Dendritic cell treated with granulocyte-macrophage colony-stimulating factor and Interleukin-4, amounts not matched to agents 40 ng/mL and 50 ng/mL, for 4 days (primary cell): ENCODE measurements around the gene UBE2J2.

Experiments
- H3K27ac Mint-ChIP-seq: one replicate; pipeline ENCODE4 v1.8.0; 2022; ENCODE audit warnings: mild to moderate bottlenecking, mixed read lengths
- H3K27me3 Mint-ChIP-seq: one replicate; pipeline ENCODE4 v1.8.0; 2022; ENCODE audit warnings: mild to moderate bottlenecking, mixed read lengths
- H3K36me3 Mint-ChIP-seq: one replicate; pipeline ENCODE4 v1.8.0; 2022; ENCODE audit warnings: low read depth, mixed read lengths
- H3K4me1 Mint-ChIP-seq: one replicate; pipeline ENCODE4 v1.8.0; 2022; ENCODE audit warnings: low read depth, mixed read lengths
- H3K4me3 Mint-ChIP-seq: one replicate; pipeline ENCODE4 v1.8.0; 2022; ENCODE audit warnings: mild to moderate bottlenecking, moderate library complexity, mixed read lengths
- H3K9me3 Mint-ChIP-seq: one replicate; pipeline ENCODE4 v1.8.0; 2022; ENCODE audit warnings: mixed read lengths
- intact Hi-C: fragments of 100-400 bp; cut with micrococcal nuclease; formaldehyde crosslinking; loops from one replicate; pipeline ENCODE4 v1.15.0; 2022

UBE2J2 gene

DNA sequence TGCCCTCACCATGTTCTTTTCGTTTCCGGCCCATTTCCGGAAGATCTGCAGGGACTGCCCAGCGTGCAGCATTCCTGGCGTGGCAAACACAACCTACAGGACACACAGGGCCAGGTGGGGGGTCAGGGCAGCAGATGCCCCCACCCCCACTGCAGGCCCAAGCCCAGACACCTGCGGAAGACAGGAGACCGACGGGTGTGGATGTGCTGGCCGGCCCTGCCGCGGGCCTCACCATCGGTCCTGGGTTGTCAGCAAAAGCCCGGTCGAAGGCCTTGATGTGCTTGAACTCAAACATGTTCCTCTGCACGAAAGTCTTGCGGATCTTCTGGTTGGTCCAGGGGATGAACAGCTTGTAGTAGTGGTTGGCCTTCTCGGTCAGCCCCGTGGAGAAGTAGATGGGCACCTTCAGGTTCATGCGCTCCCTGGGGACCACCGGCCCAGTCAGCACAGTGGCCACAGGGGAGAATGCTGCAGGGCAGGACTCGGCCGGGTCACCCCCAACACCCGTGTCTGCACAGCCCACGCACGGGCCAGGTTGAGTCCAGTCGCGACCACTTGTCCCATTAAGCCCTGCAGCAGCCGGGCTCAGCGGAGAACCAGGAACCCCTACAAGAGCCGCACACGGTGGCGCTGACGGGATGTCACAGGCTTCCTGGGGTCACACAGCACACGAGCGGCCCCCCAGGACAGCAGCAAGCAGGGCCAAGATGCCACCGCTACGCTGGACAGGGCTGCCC, 40.0 kb upstream of the UBE2J2 start:
- H3K4me3 Mint-ChIP-seq, result no peak overlapping the region
- intact Hi-C loops, result no loop called here
- H3K27ac Mint-ChIP-seq, result no peak overlapping the region
- H3K9me3 Mint-ChIP-seq, result no peaks in the 10 kb centered on the region
- no peaks in the 10 kb centered on the region for H3K27me3 Mint-ChIP-seq
- peaks cover 13% of the 10 kb centered on the region for H3K4me1 Mint-ChIP-seq
- peaks cover 93% of the 10 kb centered on the region for H3K36me3 Mint-ChIP-seq

DNA sequence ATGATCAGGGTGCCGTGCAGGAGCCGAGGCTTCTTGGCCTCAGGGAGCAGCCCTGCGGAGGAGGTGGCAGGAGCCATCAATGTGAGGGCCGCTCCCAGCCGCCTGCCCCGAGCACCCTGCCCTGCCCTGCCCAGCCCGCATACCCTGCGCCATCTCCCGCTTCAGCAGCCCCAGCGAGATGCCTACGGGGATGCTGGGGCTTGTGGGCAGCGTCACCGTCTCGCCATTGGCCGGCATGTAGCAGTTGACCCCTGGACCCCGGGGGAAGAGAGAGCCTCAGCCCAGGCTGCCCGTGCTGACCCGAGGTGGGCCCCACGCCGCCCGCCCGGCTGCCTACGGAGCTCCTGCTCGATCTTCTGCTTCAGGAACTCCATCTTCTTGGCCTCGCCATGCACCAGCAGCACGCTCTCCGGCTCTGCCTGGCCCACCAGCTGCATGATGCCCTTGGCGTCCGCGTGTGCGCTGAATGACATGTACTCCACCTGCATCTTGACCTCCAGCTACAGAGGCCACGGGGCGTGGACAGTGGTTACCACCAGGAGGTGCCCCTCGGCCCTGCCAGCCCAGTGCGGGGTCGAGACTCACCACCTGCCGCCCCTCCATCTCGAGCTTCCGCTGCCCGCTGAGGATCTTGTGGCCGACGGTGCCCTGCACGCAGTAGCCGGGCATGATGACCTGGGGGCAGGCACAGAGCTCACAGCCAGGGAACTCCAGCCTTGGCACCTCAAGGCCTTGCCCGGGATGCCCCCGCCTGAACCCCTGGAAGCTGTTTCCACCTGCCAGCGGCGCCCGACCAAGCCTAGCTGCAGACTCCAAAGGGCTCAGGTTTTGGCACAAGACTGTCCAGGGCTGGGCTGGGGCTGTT, 39.0 kb upstream of the UBE2J2 start:
- Mint-ChIP-seq H3K36me3 (peaks cover 83% of the 10 kb centered on the region), H3K4me1 (peaks cover 13% of the 10 kb centered on the region), H3K4me3 (no peak overlapping the region), H3K9me3 (no peaks in the 10 kb centered on the region), H3K27ac (no peak overlapping the region), H3K27me3 (no peaks in the 10 kb centered on the region)
- intact Hi-C loops, result no loop called here

DNA sequence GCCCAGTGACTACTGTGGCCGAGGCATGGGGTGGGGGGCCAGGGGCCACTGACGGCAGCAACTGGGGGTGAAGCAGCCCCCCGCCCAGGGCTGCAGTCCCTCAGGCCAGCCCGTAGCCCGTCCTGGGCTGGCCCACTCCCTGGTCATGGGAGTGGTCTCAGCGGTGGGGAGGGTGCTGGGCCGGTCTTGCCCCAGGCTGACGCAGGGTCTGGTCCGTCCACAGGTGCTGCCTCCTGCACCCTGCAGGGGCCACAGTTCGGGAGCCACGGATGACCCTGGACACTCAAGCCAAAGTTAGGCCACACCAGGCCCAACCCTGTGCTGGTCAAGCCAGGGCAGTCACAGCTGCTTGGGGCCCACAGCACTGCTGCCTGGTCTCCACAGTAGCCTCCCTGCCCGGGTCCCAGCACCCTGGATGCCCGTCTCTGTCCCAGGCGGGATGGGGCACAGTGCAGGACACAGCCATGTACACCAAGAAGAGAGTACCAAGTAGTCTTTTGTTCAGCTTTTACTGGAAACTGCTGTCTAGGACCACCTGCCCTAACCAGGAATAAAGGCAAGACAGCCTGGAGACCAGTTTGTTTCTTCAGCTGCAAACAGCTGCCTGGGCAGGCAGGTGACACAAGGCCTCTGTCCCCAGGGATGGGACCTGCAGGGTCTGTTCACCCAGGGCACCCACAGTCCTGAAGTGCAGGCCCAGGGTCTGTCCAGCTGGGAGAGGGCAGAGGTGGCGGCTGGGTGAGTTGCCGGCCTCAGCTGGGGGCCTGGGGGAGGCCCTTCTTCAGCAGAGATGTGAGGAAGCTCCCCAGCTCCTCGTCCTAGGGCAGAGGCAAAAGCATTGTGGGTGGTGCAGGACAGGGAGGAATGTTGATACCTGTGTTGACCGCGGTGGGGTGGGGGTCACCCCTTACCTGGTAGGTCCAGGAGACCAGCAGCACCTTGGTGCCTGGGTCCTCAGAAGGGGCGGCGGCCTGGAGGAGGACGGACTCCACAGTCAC, 37.8 kb upstream of the UBE2J2 start:
- H3K27me3 Mint-ChIP-seq, result no peaks in the 10 kb centered on the region
- no peaks in the 10 kb centered on the region for H3K9me3 Mint-ChIP-seq
- H3K27ac Mint-ChIP-seq, result no peak overlapping the region
- intact Hi-C loops, result no loop called here
- H3K4me1 Mint-ChIP-seq, result peaks cover 23% of the 10 kb centered on the region
- no peak overlapping the region for H3K4me3 Mint-ChIP-seq
- peaks cover 74% of the 10 kb centered on the region for H3K36me3 Mint-ChIP-seq

DNA sequence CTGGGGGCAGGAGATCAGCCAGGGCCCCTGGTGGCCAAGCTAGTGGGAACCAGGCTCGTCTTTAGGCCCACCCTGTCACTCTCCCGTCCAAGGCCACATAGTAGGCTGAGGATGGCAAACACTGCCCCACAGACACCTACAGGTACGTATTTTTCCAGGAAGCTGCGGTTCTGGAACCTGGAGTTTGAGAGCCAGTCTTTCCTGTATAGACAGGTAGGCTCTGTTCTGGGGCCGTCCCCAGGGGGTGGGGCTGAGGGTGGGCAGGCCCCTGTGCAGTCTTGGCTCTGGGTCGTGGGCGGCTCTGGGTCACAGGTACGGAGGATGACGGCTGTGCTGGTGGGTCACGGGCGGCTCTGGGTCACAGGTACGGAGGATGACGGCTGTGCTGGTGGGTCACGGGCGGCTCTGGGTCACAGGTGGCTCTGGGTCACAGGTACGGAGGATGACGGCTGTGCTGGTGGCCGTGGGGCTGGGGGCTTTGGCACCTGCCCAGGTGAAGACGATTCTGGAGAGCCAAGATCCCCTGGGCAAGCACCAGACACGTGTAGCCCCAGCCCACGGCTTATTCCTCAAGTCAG, 36.9 kb upstream of the UBE2J2 start:
- no peak overlapping the region for H3K27ac Mint-ChIP-seq
- no peak overlapping the region for H3K4me3 Mint-ChIP-seq
- H3K36me3 Mint-ChIP-seq, result peaks cover 65% of the 10 kb centered on the region

DNA sequence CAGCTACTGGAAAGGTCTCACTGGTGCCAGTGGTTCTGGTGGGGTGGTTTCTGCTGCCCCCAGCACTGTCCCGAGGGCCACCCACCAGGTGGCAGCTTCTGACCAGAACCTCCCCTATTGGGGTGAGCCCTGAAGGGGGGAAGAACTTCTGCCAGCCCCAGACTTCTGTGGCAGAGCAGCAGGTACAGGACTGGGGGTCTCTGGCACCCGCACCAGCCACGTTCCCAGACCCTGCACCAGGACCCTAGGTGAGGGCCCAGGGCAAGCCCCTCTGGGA, 36.4 kb upstream of the UBE2J2 start:
- Mint-ChIP-seq H3K27me3 (no peaks in the 10 kb centered on the region), H3K27ac (no peak overlapping the region), H3K9me3 (no peaks in the 10 kb centered on the region), H3K4me1 (peaks cover 36% of the 10 kb centered on the region), H3K36me3 (peaks cover 60% of the 10 kb centered on the region), H3K4me3 (peak overlapping the region; percentile 81)
- intact Hi-C loops, result no loop called here

More for the DNA sequence above, 36.9 kb upstream of the UBE2J2 start:
- H3K9me3 Mint-ChIP-seq, result no peaks in the 10 kb centered on the region
- intact Hi-C loops, result no loop called here
- peaks cover 32% of the 10 kb centered on the region for H3K4me1 Mint-ChIP-seq
- H3K27me3 Mint-ChIP-seq, result no peaks in the 10 kb centered on the region

DNA sequence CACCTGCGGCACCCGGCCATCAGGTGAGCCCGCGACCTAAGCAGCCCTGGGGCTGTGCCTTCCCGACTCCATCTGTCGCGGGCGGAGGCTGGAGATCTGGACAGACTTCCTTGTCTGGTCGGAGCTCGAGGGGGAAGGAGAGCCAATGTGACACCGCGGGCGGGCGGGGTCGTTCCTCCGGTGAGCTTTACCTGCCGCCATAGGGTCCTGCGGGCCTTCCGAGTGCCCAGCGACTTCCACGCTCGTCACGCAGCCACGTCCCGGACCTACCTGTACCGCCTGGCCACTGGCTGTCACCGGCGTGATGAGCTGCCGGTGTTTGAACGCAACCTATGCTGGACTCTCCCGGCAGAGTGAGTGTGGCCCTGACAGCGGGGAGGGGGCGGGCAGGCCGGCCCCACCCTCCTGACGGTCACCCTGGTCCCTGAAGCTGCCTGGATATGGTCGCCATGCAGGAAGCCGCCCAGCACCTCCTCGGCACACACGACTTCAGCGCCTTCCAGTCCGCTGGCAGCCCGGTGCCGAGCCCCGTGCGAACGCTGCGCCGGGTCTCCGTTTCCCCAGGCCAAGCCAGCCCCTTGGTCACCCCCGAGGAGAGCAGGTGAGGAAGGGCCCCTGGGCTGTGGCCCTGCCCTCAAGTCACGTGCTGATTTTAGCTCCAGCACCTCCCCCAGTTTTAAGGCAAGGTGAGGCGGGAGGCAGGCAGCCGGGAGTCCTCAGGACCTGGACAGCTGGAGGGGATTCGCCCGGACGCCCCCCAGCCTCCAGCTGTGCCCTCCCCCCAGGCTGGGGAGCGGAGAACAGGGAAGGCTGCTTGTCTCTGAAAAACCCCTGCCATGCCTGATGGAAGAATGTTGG, 35.8 kb upstream of the UBE2J2 start:
- intact Hi-C loops, result loop anchor here (2.0 kb wide), 1 partner anchor 15 kb away; the partner anchor contains the start of genes CPTP and INTS11
- Mint-ChIP-seq H3K27me3 (no peaks in the 10 kb centered on the region), H3K4me3 (peak overlapping the region; percentile 81), H3K4me1 (peaks cover 38% of the 10 kb centered on the region), H3K27ac (peak overlapping the region; percentile 89), H3K9me3 (no peaks in the 10 kb centered on the region), H3K36me3 (peaks cover 55% of the 10 kb centered on the region)

DNA sequence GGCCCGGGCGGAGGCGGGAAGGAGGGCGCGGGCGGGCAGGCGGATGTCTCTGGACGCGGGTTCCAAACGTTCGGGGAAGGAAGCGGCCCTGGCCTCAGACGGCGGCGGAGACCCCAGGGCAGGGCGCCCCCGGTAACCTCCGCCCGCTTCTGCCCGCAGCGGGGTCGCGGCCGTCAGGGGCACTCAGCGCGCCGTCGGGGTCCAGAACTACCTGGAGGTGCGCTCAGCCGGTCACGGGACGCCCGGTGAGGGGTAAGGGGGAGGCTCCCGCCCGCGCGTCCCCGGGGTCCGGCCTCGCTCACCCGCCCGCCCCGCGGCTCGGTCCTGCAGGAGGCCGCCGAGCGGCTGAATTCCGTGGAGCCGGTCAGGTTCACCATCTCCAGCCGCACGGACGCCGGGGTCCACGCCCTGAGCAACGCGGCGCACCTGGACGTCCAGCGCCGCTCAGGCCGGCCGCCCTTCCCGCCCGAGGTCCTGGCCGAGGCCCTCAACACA, 35.1 kb upstream of the UBE2J2 start:
- no peaks in the 10 kb centered on the region for H3K9me3 Mint-ChIP-seq
- H3K36me3 Mint-ChIP-seq, result peaks cover 48% of the 10 kb centered on the region
- peaks cover 44% of the 10 kb centered on the region for H3K4me1 Mint-ChIP-seq
- H3K27me3 Mint-ChIP-seq, result no peaks in the 10 kb centered on the region
- peak overlapping the region; percentile 89 for H3K27ac Mint-ChIP-seq
- H3K4me3 Mint-ChIP-seq, result peak overlapping the region; percentile 81
- intact Hi-C loops, result loop anchor here (2.0 kb wide), 1 partner anchor 16 kb away; the partner anchor contains the start of genes CPTP and INTS11

DNA sequence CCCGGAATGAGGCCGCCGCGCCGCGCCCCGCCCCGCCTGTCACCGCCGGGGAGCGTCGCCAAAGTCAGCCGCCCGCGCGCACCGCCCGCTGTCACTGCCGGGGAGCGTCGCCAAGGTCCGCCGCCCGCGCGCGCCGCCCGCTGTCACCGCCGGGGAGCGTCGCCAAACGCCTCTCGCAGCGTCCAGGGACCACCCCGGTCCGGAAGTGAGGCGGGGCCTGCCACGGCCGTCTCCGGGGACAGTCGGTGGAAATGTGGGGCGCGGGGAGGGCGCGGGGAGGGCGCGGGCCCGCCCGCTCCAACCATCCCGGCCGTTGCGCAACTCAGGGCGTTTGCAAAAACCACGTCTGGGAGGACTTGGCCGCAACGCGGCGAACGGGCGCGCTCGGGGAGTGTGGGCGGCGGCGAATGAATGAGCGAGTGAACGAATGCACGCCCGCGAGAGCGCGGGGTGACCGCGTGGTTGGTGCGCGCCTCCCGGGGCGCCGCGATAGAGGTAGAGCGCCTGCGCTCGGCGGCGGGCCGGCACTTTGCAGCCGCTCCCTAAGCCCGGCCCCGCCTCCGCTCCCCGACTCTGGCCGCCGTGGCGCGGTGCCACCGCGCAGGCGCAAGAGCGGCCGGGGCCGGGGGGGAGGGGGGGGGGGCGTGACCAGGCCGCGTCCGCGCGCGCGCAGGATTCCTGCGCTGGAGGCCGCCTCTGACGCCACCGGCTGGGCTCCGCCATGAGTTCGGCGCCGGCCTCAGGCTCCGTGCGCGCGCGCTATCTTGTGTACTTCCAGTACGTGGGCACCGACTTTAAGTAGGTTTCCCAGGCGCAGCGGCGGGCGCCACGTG, 34.5 kb upstream of the UBE2J2 start, which contains the start of the genes ACAP3 and PUSL1:
TSS of gene ACAP3 (minus strand) at position 8 of the 833 bp plus-strand sequence. CDS start 115 bp downstream, outside the sequence.
TSS of gene PUSL1 (plus strand) at position 675 of the 833 bp plus-strand sequence. CDS start at position 722, 47 bp downstream.
- Mint-ChIP-seq H3K36me3 (peaks cover 41% of the 10 kb centered on the region), H3K27ac (peak within 1 kb of the TSS; percentile 89), H3K9me3 (no peaks in the 10 kb centered on the region), H3K4me3 (peak within 1 kb of the TSS; percentile 89), H3K27me3 (no peaks in the 10 kb centered on the region), H3K4me1 (peaks cover 48% of the 10 kb centered on the region)
- intact Hi-C loops, result loop anchor here (2.0 kb wide), 1 partner anchor 17 kb away; the partner anchor contains the start of genes CPTP and INTS11

DNA sequence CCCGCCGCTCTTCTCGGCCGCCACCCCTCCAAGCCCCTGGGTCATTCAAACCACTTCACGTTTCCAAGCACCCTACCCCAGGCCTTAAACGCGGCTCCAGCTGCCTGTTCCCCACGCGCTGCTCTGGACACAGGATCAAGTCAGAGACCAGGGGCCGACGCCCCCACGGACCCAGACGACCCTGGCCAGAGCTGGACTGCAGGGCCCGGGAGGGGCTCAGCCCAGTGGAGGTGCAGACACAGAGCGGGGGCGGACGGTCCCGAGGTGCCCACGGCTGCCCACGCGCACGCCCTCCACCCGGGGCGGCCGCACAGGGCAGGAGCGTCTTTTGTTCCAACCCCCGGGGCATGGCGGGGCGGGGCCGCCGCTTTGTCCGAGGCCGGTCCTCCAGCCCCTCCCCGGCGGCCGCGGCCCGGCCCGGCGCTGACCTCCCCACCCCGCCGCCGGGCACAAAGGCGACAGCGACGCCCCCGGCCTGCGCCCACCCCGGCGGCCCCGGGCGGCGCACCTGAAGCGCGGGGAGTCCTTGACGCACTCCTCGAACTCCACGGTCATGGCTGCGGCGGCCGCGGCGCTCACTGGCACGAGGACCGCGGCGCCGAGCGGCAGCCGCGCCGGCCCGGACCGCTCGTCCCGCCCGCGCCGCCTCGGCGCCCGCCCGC, 33.7 kb upstream of the UBE2J2 start:
- H3K4me1 Mint-ChIP-seq, result peaks cover 48% of the 10 kb centered on the region
- peak overlapping the region; percentile 89 for H3K4me3 Mint-ChIP-seq
- H3K9me3 Mint-ChIP-seq, result no peaks in the 10 kb centered on the region
- no peaks in the 10 kb centered on the region for H3K27me3 Mint-ChIP-seq
- intact Hi-C loops, result no loop called here
- H3K36me3 Mint-ChIP-seq, result peaks cover 34% of the 10 kb centered on the region
- H3K27ac Mint-ChIP-seq, result peak overlapping the region; percentile 89

DNA sequence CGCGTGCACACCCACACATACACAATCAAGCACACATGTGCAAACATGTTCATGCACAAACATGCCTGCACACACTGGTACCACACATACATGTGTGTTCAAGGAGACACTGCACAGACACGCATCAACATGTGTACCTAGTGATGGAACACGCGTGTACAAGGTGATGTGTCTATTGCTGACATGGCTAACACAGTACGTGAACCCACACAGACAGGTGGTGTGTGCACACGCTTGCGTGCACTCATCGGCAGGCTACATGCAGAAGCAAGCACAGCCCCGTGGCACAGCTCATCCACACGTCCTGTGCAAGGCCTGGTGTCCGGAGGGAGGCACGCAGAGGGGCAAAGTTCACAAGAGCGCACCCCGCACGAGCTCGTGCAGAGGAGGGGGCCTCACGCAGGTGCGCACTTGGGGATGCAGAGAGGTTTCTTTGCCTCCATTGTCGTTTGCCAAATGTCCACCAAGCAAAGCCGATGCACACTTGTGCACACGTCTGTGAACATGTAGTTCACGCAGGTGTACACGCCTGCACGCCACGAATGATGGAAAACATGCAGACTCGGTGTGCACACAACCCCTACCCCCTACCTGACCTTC, 33.1 kb upstream of the UBE2J2 start:
- Mint-ChIP-seq H3K27me3 (no peaks in the 10 kb centered on the region), H3K4me3 (peak overlapping the region; percentile 89), H3K27ac (peak overlapping the region; percentile 78), H3K4me1 (peaks cover 48% of the 10 kb centered on the region), H3K9me3 (no peaks in the 10 kb centered on the region), H3K36me3 (peaks cover 27% of the 10 kb centered on the region)
- intact Hi-C loops, result no loop called here

DNA sequence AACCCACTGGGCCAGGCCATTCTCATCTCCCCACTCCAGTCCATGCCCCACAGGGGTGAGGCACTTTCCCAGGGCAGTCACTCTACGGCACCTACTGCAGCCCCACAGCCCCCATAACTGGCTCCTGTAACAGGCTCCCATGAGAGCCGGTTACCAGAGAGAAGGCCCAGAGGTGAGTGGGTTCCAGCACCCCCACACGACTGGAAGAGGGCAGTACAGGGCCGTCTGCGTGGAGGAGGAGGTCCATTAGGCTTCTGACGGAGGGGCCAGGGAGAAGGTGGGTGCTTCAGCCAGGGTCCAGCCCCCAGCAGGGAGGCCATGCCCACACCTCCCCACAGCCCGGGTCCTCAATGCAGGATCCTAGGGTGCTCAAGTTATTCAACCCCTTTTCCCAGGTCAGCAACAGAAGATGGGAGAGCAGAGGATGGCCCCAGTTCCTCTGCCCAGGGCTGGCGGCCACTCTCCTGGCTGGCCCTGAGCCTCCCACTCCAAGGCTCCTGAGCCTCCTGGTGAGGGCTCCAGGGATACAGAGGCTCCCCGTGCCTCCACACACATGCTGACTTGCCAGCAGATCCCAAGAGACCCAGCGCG, 32.5 kb upstream of the UBE2J2 start:
- intact Hi-C loops, result no loop called here
- no peaks in the 10 kb centered on the region for H3K27me3 Mint-ChIP-seq
- H3K9me3 Mint-ChIP-seq, result no peaks in the 10 kb centered on the region
- H3K4me1 Mint-ChIP-seq, result peaks cover 48% of the 10 kb centered on the region
- peak overlapping the region; percentile 78 for H3K27ac Mint-ChIP-seq
- peaks cover 21% of the 10 kb centered on the region for H3K36me3 Mint-ChIP-seq
- peak overlapping the region; percentile 89 for H3K4me3 Mint-ChIP-seq
